Muscle layer of colon (tissue), 2 donors: ENCODE measurements around the gene SELENOM.

Source experiments
- H3K27ac ChIP-seq: one replicate; pipeline ENCODE4 v1.7.0; 2013; ENCODE audit warnings: low read depth, mild to moderate bottlenecking, low read length, moderate library complexity
- H3K27me3 ChIP-seq, 2 donors: one replicate each; pipeline ENCODE4 v1.7.0; 2013; ENCODE audit warnings: low read length in 2 of 2, mild to moderate bottlenecking in 2 of 2; ENCODE audit not compliant: insufficient read depth in 2 of 2, control insufficient read depth in 1 of 2
- H3K36me3 ChIP-seq: one replicate; pipeline ENCODE4 v1.7.0; 2013; ENCODE audit warnings: mild to moderate bottlenecking, low read length; ENCODE audit not compliant: insufficient read depth
- H3K4me1 ChIP-seq: one replicate; pipeline ENCODE4 v1.7.0; 2013; ENCODE audit warnings: mild to moderate bottlenecking, low read length; ENCODE audit not compliant: insufficient read depth
- H3K4me3 ChIP-seq, 2 donors: one replicate each; pipeline ENCODE4 v1.7.0; 2013; ENCODE audit warnings: low read length in 2 of 2, low read depth in 1 of 2, mild to moderate bottlenecking in 1 of 2, moderate library complexity in 1 of 2
- H3K9ac ChIP-seq: one replicate; pipeline ENCODE4 v1.7.0; 2013; ENCODE audit warnings: low read length
- H3K9me3 ChIP-seq: one replicate; pipeline ENCODE4 v1.7.0; 2013; ENCODE audit warnings: mild to moderate bottlenecking, low read length
- donor health status: abdominal sarcoma.
- donor health status: Adenocarcinoma of cecum.

The SELENOM gene

GRCh38 chr22:31142285-31142684, 34.9 kb upstream of the SELENOM start:
- Histone ChIP-seq H3K9ac (no peak overlapping the region), H3K27ac (no peak overlapping the region), H3K4me1 (no peaks in the 10 kb centered on the region), H3K36me3 (no peaks in the 10 kb centered on the region), H3K9me3 (no peaks in the 10 kb centered on the region), H3K27me3 (peaks cover 0 to 19% of the 10 kb centered on the region in 2 donors), H3K4me3 (no peak overlapping the region)

GRCh38 chr22:31141551-31141950, 34.2 kb upstream of the SELENOM start:
- Histone ChIP-seq H3K4me1 (no peaks in the 10 kb centered on the region), H3K9me3 (no peaks in the 10 kb centered on the region), H3K27ac (no peak overlapping the region), H3K36me3 (no peaks in the 10 kb centered on the region), H3K27me3 (peaks cover 0 to 19% of the 10 kb centered on the region in 2 donors), H3K4me3 (no peak overlapping the region), H3K9ac (no peak overlapping the region)

GRCh38 chr22:31140746-31141145, 33.4 kb upstream of the SELENOM start:
- Histone ChIP-seq H3K27me3 (peaks cover 0 to 19% of the 10 kb centered on the region in 2 donors), H3K4me1 (no peaks in the 10 kb centered on the region), H3K27ac (no peak overlapping the region), H3K9ac (no peak overlapping the region), H3K9me3 (no peaks in the 10 kb centered on the region), H3K36me3 (no peaks in the 10 kb centered on the region), H3K4me3 (no peak overlapping the region)

DNA sequence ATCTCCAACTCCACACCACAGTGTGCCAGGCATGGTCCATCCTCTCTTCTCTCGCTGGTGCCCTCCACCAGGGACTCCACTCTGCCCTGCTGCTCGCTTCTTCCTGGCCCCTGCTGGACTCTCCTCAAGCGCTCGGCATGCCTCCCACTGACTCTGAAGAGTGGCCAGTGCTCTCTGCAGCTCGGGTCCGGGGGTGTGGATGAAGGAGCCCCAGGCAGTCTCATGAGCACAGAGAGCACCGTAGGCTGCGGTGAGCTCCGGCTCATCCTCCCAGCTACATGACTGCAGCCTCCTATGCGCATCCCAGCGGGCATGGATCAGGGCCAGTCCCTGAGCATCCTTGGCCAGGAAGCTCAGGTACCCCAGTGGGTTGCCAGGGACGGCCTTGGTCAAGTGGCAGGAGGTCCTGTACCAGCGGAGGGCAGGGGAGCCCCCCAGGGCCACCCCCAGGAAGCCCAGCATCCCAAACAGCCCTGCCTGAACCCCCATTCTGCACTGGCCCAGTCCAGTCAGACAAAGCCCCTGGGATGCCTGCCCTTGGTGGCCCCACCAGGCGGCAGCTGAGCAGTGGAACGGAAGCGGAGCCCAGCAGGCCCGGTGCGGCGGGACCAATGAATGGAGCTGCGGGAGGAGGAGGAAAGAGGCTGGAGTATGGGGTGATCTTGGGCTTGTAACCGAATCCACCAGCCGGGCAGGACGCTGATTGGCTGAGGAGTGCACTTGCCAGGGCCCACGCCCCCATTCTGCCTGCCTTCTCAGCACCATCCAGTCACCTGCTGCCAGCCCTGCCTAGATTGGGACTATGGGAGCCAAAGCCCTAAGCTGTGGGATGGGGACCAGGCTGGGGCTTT, 32.7 kb upstream of the SELENOM start, which contains the start of gene PLA2G3:
TSS of gene PLA2G3 (minus strand) at position 643 of the 851 bp plus-strand sequence. CDS start at position 489, 154 bp downstream.
- H3K4me1 ChIP-seq, result no peaks in the 10 kb centered on the region
- H3K27me3 ChIP-seq, result peaks cover 0 to 19% of the 10 kb centered on the region in 2 donors
- H3K9me3 ChIP-seq, result no peaks in the 10 kb centered on the region
- no peak within 1 kb of the TSS for H3K4me3 ChIP-seq
- H3K9ac ChIP-seq, result no peak within 1 kb of the TSS
- H3K27ac ChIP-seq, result no peak within 1 kb of the TSS
- no peaks in the 10 kb centered on the region for H3K36me3 ChIP-seq

DNA sequence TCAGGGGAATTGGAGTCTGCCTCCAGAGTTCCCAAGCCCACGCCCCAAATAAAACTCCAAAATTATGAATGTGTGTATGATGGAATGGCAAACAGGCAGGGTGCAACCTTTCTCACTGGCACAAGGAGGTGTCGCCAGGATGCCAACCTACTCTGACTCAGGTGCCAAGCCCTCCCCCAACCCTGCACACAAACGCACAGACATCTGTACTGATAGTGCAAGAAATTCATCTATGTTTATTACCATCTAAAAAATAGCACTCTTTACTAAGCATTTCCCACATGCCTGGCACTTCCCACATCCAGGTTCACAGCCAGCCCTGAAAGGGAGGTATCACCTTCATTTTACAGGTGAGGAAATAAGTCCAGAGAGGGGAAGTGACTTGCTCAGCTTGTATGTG, 31.7 kb upstream of the SELENOM start:
- no peaks in the 10 kb centered on the region for H3K36me3 ChIP-seq
- H3K27me3 ChIP-seq, result peaks cover 0 to 19% of the 10 kb centered on the region in 2 donors
- no peak overlapping the region for H3K27ac ChIP-seq
- no peak overlapping the region for H3K4me3 ChIP-seq
- no peaks in the 10 kb centered on the region for H3K4me1 ChIP-seq
- no peaks in the 10 kb centered on the region for H3K9me3 ChIP-seq
- no peak overlapping the region for H3K9ac ChIP-seq

DNA sequence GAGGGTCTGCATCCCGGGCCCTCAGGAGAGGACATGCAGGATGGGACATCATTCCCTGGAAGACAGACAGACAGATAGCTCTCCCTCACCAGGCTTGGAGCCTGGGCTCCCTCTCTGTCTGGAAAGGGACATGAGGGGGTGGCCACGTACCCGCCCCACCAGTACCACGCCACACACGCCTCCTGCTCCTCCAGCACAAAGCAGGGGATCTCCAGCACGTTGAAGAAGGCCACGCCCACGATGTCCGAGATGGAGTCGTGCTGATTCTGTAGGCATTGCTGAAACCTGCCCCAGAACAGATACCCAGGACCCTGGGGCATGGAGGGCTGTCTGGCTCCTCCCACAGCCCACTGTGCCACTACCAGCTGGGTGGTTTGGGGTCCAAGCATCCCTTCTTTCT, 30.8 kb upstream of the SELENOM start:
- no peak overlapping the region for H3K9ac ChIP-seq
- no peaks in the 10 kb centered on the region for H3K36me3 ChIP-seq
- H3K27me3 ChIP-seq, result peaks cover 0 to 19% of the 10 kb centered on the region in 2 donors
- H3K4me1 ChIP-seq, result no peaks in the 10 kb centered on the region
- H3K9me3 ChIP-seq, result no peaks in the 10 kb centered on the region
- no peak overlapping the region for H3K27ac ChIP-seq
- H3K4me3 ChIP-seq, result no peak overlapping the region

DNA sequence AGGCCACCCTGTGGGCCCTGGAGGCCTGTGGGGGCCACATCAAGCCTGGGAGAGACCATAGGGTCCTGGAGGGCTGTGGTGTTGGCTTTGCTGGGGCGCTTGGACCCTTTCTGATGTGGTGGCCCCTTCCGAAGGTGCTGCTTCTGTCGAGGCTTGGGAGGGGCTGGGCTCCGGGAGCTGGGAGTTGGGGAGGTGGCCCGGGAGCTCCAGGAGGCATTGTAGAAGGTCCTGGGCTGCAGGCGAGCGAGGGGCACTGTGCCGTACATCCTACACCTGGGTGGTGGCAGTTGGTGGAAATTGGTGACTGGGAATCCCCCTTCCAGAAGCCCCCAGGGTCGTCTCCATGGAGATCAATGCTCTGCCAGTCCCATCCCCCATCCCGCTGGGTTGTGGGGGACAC, 30.4 kb upstream of the SELENOM start:
- H3K4me1 ChIP-seq, result no peaks in the 10 kb centered on the region
- no peaks in the 10 kb centered on the region for H3K36me3 ChIP-seq
- no peak overlapping the region for H3K27ac ChIP-seq
- no peak overlapping the region for H3K9ac ChIP-seq
- H3K9me3 ChIP-seq, result no peaks in the 10 kb centered on the region
- H3K27me3 ChIP-seq, result peaks cover 0 to 19% of the 10 kb centered on the region in 2 donors
- H3K4me3 ChIP-seq, result no peak overlapping the region

DNA sequence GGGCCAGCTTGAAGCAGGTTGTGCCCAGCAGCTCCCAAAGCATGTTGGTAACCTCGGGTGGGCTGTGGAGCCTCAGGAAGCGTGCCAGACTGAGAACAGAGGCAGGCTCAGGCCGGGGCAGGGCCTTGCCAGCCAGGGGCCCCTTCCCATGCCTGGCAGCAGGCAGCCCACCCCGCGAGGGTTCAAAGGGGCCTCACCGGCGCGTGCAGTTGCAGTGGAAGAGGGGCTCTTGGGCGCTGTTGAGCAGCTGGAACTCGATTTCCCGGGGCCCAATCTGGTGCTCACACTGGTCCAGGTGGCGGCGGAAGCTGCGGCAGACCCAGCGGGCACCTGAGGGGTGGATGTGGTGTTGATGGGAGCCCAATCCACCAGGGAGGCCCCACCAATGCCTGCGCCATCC, 29.3 kb upstream of the SELENOM start:
- Histone ChIP-seq H3K4me3 (no peak overlapping the region), H3K9me3 (no peaks in the 10 kb centered on the region), H3K9ac (no peak overlapping the region), H3K4me1 (no peaks in the 10 kb centered on the region), H3K27me3 (peaks cover 0 to 19% of the 10 kb centered on the region in 2 donors), H3K36me3 (no peaks in the 10 kb centered on the region), H3K27ac (no peak overlapping the region)

DNA sequence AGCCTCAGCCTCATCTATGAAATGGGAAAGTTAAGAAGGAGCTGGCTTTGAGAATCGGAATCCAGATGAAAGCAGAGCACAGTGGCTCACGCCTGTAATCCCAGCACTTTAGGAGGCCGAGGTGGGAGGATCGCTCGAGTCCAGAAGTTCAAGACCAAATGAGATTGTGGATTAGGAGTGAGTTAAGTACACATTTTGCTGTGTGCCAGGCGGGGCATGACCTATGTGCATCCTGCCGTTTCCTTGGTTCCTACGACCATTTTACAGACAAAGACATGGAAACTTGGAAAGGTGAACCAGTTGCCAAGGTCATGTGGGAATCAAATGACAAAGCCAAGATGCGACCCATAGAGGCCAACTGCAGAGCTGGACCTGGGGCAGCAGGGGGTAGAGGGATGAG, 28.8 kb upstream of the SELENOM start:
- no peak overlapping the region for H3K4me3 ChIP-seq
- H3K9ac ChIP-seq, result no peak overlapping the region
- no peaks in the 10 kb centered on the region for H3K36me3 ChIP-seq
- H3K9me3 ChIP-seq, result no peaks in the 10 kb centered on the region
- H3K4me1 ChIP-seq, result no peaks in the 10 kb centered on the region
- no peak overlapping the region for H3K27ac ChIP-seq
- peaks cover 0 to 19% of the 10 kb centered on the region in 2 donors for H3K27me3 ChIP-seq

DNA sequence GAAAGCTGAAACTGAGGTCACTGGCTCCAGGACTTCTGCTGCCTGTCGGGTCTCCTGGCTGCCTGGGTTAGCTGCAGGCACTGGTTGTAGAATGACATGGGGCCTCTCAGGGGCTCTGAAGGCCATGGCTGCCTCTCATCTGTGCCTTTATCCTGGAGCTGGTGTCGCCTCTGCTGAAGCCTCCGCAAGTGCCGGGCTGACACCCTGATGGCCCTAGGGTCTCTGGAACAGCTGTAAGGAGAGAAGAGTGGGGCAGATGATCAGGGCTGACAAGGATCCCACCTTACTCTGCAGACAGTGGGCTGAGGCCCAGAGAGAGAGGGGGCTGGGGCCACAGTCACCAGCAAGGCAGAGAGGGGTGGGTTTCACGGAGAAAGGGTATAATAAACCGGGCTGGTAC, 28.3 kb upstream of the SELENOM start:
- Histone ChIP-seq H3K9me3 (no peaks in the 10 kb centered on the region), H3K4me3 (no peak overlapping the region), H3K27me3 (peaks cover 0 to 16% of the 10 kb centered on the region in 2 donors), H3K27ac (no peak overlapping the region), H3K36me3 (no peaks in the 10 kb centered on the region), H3K9ac (no peak overlapping the region), H3K4me1 (no peaks in the 10 kb centered on the region)

DNA sequence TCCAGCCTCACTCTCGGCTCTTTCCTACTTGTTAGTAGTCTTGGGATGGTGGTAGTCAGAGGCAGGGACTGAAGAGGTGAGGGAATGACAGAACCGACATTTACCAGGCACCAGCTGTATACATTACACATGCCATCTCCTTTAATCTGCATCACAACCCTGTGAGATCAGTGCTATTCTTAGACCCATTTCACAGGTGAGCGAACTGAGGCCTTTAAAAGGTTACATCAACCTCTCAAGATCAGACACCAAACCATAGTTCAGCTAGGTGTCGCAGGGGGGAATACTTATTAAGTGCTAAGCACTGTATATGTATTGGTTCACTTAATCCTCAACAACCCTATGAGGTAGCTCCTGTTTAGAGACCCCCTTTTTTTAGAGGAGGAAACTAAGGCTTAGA, 27.3 kb upstream of the SELENOM start:
- H3K36me3 ChIP-seq, result no peaks in the 10 kb centered on the region
- no peaks in the 10 kb centered on the region for H3K4me1 ChIP-seq
- peaks cover 0 to 6% of the 10 kb centered on the region in 2 donors for H3K27me3 ChIP-seq
- H3K27ac ChIP-seq, result no peak overlapping the region
- no peak overlapping the region for H3K9ac ChIP-seq
- no peak overlapping the region for H3K4me3 ChIP-seq
- H3K9me3 ChIP-seq, result no peaks in the 10 kb centered on the region

DNA sequence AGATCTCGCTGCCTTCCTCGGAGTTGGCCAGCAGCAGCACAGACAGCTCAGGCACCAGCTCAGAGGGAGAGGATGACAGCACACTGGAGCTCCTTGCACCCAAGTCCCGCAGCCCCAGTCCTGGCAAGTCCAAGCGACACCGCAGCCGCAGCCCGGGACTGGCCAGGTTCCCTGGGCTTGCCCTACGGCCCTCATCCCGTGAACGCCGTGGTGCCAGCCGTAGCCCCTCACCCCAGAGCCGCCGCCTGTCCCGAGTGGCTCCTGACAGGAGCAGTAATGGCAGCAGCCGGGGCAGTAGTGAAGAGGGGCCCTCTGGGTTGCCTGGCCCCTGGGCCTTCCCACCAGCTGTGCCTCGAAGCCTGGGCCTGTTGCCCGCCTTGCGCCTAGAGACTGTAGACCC, 26.5 kb upstream of the SELENOM start:
- H3K27ac ChIP-seq, result no peak overlapping the region
- H3K4me3 ChIP-seq, result no peak overlapping the region
- no peaks in the 10 kb centered on the region for H3K4me1 ChIP-seq
- H3K9ac ChIP-seq, result no peak overlapping the region
- peaks cover 0 to 4% of the 10 kb centered on the region in 2 donors for H3K27me3 ChIP-seq
- no peaks in the 10 kb centered on the region for H3K36me3 ChIP-seq
- no peaks in the 10 kb centered on the region for H3K9me3 ChIP-seq
